Endometrial microvascular endothelial cells (primary cell): ENCODE results near the gene HEXD. TPM values are rescaled to one million over a fixed set of nuclear protein-coding genes. Genes with fewer than 3 reads are reported as not detected.

Experiments used
- in situ Hi-C: cut with HindIII; loops from 2 replicates; pipeline ENCODE4 v1.10.0; 2017; ENCODE audit warnings: low sequenced_read_pairs, low pct_unique_long_range_greater_than_20kb; ENCODE audit errors: inconsistent ontology term
- total RNA-seq: library from RNA; depleted of rRNA; stranded (reverse); fragments of >200 nt; gene quantifications from one replicate; pipeline ENCODE4 v1.2.3, GENCODE V29; 2015; ENCODE audit errors: inconsistent ontology term

Gene HEXD
- total RNA-seq, 1 donor from 2014 or later: 31.4 TPM

- in situ Hi-C loops: no loop called here
These were observed 46.4 kb downstream of the HEXD start for GRCh38 chr17:82464567-82464929.

GRCh38 chr17:82465023-82465603 lies 47.0 kb downstream of the HEXD start:
- in situ Hi-C loops: no loop called here

GRCh38 chr17:82468692-82469091 lies 50.5 kb downstream of the HEXD start:
- in situ Hi-C loops: no loop called here

- in situ Hi-C loops: no loop called here
These were observed 51.9 kb downstream of the HEXD start for GRCh38 chr17:82470065-82470464.

GRCh38 chr17:82474223-82475010 lies 56.3 kb downstream of the HEXD start:
- in situ Hi-C loops: no loop called here

- in situ Hi-C loops: no loop called here
These were observed 57.3 kb downstream of the HEXD start for GRCh38 chr17:82475458-82475857.

GRCh38 chr17:82477934-82478333 lies 59.8 kb downstream of the HEXD start:
- in situ Hi-C loops: no loop called here

- in situ Hi-C loops: no loop called here
These were observed 61.5 kb downstream of the HEXD start for GRCh38 chr17:82479602-82480001.

GRCh38 chr17:82480318-82480717 lies 62.2 kb downstream of the HEXD start:
- in situ Hi-C loops: no loop called here

- in situ Hi-C loops: no loop called here
These were observed 65.1 kb downstream of the HEXD start for GRCh38 chr17:82483204-82483660.

GRCh38 chr17:82483836-82484235 lies 65.7 kb downstream of the HEXD start:
- in situ Hi-C loops: no loop called here

- in situ Hi-C loops: no loop called here
These were observed 68.3 kb downstream of the HEXD start for GRCh38 chr17:82486231-82487094.

GRCh38 chr17:82487910-82488309 lies 69.8 kb downstream of the HEXD start:
- in situ Hi-C loops: no loop called here

GRCh38 chr17:82489117-82489516 lies 71.0 kb downstream of the HEXD start:
- in situ Hi-C loops: no loop called here

GRCh38 chr17:82489851-82490511 lies 71.8 kb downstream of the HEXD start:
- in situ Hi-C loops: no loop called here

- in situ Hi-C loops: no loop called here
These were observed 72.5 kb downstream of the HEXD start for GRCh38 chr17:82490512-82491195.

- in situ Hi-C loops: no loop called here
These were observed 73.0 kb downstream of the HEXD start for GRCh38 chr17:82491196-82491530.

- in situ Hi-C loops: no loop called here
These were observed 73.4 kb downstream of the HEXD start for GRCh38 chr17:82491533-82491932.
